HEK293T (cell line): ENCODE measurements around the gene SUN1.

Source experiments
- CTCF ChIA-PET: fragments of 350-600 bp; formaldehyde crosslinking; extraction: SDS; loops from one replicate; lab custom pipeline; 2021; ENCODE audit warnings: antibody characterized with exemption, inconsistent platforms; lab: Yijun Ruan, JAX
- POLR2A ChIA-PET: fragments of 350-600 bp; formaldehyde crosslinking; extraction: SDS; loops from one replicate; lab custom pipeline; 2020; ENCODE audit warnings: antibody characterized with exemption, inconsistent platforms; lab: Yijun Ruan, JAX
- DNase-seq: peaks from one replicate; pipeline ENCODE4 v3.0.0; 2012; ENCODE audit warnings: mixed read lengths; ENCODE audit errors: extremely low spot score
- ARNT ChIP-seq: fragments of 450-650 bp; IDR thresholded peaks from 2 replicates; pipeline ENCODE4 v1.6.1; 2017; ENCODE audit warnings: mild to moderate bottlenecking
- BHLHE40 ChIP-seq: fragments of 450-650 bp; IDR thresholded peaks from 2 replicates; pipeline ENCODE4 v1.6.1; 2016; ENCODE audit warnings: mild to moderate bottlenecking, moderate library complexity, borderline replicate concordance
- CTBP1 ChIP-seq: fragments of 450-650 bp; IDR thresholded peaks from 2 replicates; pipeline ENCODE4 v1.6.1; 2016; ENCODE audit warnings: borderline replicate concordance
- ELF4 ChIP-seq: fragments of 450-650 bp; IDR thresholded peaks from 2 replicates; pipeline ENCODE4 v1.6.1; 2017; ENCODE audit warnings: antibody characterized with exemption
- FOXA1 ChIP-seq: fragments of 450-650 bp; IDR thresholded peaks from 2 replicates; pipeline ENCODE4 v1.6.1; 2016; ENCODE audit warnings: mild to moderate bottlenecking
- FOXK2 ChIP-seq: fragments of 450-650 bp; IDR thresholded peaks from 2 replicates; pipeline ENCODE4 v1.6.1; 2016; ENCODE audit warnings: mild to moderate bottlenecking
- FOXM1 ChIP-seq: fragments of 450-650 bp; IDR thresholded peaks from 2 replicates; pipeline ENCODE4 v1.6.1; 2017; ENCODE audit warnings: mild to moderate bottlenecking, borderline replicate concordance
- HDGF ChIP-seq: fragments of 450-650 bp; IDR thresholded peaks from 2 replicates; pipeline ENCODE4 v1.6.1; 2017; ENCODE audit warnings: antibody characterized with exemption, borderline replicate concordance
- L3MBTL2 ChIP-seq: fragments of 450-650 bp; conservative IDR thresholded peaks from 2 replicates; pipeline ENCODE4 v1.6.1; 2016; ENCODE audit warnings: mild to moderate bottlenecking
- LEF1 ChIP-seq: fragments of 450-650 bp; IDR thresholded peaks from 2 replicates; pipeline ENCODE4 v1.6.1; 2017; ENCODE audit warnings: mild to moderate bottlenecking, borderline replicate concordance
- NFRKB ChIP-seq: fragments of 450-650 bp; IDR thresholded peaks from 2 replicates; pipeline ENCODE4 v1.6.1; 2016; ENCODE audit warnings: mild to moderate bottlenecking, moderate library complexity
- SP1 ChIP-seq: fragments of 450-650 bp; IDR thresholded peaks from 2 replicates; pipeline ENCODE4 v1.6.1; 2017
- SUZ12 ChIP-seq: fragments of 450-650 bp; IDR thresholded peaks from 2 replicates; pipeline ENCODE4 v1.6.1; 2016; ENCODE audit warnings: mild to moderate bottlenecking
- TARDBP ChIP-seq: fragments of 450-650 bp; IDR thresholded peaks from 2 replicates; pipeline ENCODE4 v1.6.1; 2016
- ZNF384 ChIP-seq: fragments of 450-650 bp; IDR thresholded peaks from 2 replicates; pipeline ENCODE4 v1.6.1; 2016
- TF ChIP-seq, protein P1 (sequence below): fragments of 450-650 bp; IDR thresholded peaks from 2 replicates; pipeline ENCODE4 v1.6.1; 2016

The SUN1 gene

DNA sequence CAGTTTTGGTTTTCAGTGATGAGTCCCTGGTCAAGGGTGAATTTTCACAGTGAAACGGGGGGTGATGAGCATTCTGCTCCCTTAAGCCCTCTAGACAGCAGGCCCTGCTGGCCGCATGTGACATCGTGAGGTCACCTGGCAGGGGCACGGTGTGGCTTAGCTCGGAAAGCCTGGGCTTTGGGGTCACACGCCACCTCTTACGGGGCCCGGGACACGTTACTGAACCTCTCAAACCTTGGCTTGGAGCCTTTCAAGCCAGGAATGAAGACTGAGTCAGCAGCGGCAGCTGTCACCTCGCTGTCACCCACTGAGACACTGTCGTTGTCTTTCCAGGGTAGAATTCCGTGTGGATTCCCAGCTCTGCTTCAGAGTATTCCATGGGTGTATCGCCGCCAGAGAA is 48.2 kb downstream of the SUN1 start:
- DNase-seq, result no peak
- CTCF ChIA-PET, result no interaction called here
- TF ChIP-seq ARNT (no peak), BHLHE40 (no peak), CTBP1 (no peak), FOXA1 (no peak), SP1 (no peak)
- TF ChIP-seq, protein P1, sequence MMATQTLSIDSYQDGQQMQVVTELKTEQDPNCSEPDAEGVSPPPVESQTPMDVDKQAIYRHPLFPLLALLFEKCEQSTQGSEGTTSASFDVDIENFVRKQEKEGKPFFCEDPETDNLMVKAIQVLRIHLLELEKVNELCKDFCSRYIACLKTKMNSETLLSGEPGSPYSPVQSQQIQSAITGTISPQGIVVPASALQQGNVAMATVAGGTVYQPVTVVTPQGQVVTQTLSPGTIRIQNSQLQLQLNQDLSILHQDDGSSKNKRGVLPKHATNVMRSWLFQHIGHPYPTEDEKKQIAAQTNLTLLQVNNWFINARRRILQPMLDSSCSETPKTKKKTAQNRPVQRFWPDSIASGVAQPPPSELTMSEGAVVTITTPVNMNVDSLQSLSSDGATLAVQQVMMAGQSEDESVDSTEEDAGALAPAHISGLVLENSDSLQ, result no peak
- POLR2A ChIA-PET, result no interaction called here

DNA sequence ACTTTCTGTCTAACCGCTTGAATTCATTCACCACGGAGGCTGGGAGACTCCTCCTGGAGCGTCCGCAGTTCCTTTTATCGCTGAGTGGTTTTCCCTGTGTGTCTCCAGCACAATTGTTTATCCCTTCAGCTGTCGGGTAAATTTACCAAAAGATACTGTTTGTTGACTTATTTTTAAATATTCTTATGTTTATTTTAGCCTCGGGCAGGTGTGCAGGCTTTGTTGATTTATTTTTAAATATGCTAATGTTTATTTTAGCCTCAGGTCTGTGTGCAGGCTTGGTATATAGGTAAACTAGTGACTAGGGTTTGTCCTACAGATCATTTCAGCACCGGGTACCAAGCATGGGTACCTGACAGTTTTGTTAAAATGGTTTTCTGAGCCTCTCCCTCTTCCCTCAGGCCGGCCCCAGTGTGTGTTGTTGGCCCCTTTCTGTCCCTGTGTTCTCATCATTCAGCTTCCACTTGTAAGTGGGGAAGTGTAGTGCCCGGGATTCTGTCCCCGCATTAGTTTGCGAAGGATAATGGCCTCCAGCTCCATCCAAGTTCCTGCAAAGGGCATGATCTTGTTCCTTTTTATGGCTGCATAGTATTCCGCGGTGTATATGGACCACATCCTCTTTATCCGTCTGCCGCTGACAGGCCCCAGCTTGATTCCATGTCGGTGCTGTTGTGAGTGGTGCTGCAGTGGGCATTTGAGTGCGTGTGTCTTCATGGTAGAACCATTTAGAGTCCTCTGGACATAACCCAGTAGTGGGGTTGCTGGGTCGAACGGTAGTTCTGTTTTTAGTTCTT is 49.4 kb downstream of the SUN1 start:
- TF ChIP-seq ELF4 (no peak), NFRKB (no peak), FOXK2 (no peak), FOXM1 (no peak), SP1 (no peak), BHLHE40 (no peak), ARNT (no peak), LEF1 (no peak), CTBP1 (no peak), TARDBP (no peak), HDGF (no peak), ZNF384 (no peak), FOXA1 (no peak), L3MBTL2 (no peak), SUZ12 (no peak)
- TF ChIP-seq, protein P1, result no peak
- POLR2A ChIA-PET, result no interaction called here
- CTCF ChIA-PET, result interaction anchor here (0.6 kb wide), 1 partner anchor 68 kb away, joined by 3 read pairs; no protein-coding TSS in a partner anchor
- DNase-seq, result no peak

DNA sequence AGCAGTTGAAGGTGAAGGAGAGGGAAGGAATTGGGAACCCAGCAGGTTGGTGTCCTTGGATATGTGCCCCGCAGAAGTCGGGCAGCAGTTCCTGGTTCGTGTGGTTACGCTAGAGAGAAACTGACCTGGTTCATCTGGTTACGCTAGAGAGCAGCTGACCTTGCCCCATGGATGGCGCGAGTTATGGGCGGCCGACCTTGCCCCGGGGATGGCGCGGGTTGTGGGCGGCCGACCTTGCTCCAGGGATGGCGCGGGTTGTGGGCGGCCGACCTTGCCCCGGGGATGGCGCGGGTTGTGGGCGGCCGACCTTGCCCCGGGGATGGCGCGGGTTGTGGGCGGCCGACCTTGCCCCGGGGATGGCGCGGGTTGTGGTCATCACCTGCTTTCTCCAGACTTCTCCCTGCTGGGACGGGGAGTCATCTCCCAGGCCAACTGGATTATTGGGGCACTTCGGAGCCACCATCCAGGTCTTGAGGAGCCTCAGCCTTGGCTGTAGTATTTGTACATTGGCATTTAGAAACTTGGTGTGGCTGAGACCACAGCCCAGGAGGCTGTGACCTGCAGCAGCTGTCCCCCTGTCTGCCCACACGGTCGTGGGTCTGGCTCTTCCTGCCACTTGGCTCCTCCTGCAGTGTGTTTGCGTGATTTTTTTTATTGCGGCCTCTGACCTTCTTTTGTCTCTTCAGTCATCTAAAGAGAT is 50.2 kb downstream of the SUN1 start:
- CTCF ChIA-PET, result interaction anchor here (0.6 kb wide), 1 partner anchor 68 kb away, joined by 3 read pairs; no protein-coding TSS in a partner anchor
- POLR2A ChIA-PET, result no interaction called here
- no peak for DNase-seq
- no peak for TF ChIP-seq HDGF
- no peak for TF ChIP-seq BHLHE40
- no peak for TF ChIP-seq ELF4
- TF ChIP-seq FOXM1, result no peak
- TF ChIP-seq TARDBP, result no peak
- no peak for TF ChIP-seq FOXA1
- TF ChIP-seq NFRKB, result no peak
- no peak for TF ChIP-seq ZNF384
- no peak for TF ChIP-seq LEF1
- no peak for TF ChIP-seq SP1
- no peak for TF ChIP-seq SUZ12
- no peak for TF ChIP-seq ARNT
- no peak for TF ChIP-seq CTBP1
- TF ChIP-seq, protein P1, result no peak

DNA sequence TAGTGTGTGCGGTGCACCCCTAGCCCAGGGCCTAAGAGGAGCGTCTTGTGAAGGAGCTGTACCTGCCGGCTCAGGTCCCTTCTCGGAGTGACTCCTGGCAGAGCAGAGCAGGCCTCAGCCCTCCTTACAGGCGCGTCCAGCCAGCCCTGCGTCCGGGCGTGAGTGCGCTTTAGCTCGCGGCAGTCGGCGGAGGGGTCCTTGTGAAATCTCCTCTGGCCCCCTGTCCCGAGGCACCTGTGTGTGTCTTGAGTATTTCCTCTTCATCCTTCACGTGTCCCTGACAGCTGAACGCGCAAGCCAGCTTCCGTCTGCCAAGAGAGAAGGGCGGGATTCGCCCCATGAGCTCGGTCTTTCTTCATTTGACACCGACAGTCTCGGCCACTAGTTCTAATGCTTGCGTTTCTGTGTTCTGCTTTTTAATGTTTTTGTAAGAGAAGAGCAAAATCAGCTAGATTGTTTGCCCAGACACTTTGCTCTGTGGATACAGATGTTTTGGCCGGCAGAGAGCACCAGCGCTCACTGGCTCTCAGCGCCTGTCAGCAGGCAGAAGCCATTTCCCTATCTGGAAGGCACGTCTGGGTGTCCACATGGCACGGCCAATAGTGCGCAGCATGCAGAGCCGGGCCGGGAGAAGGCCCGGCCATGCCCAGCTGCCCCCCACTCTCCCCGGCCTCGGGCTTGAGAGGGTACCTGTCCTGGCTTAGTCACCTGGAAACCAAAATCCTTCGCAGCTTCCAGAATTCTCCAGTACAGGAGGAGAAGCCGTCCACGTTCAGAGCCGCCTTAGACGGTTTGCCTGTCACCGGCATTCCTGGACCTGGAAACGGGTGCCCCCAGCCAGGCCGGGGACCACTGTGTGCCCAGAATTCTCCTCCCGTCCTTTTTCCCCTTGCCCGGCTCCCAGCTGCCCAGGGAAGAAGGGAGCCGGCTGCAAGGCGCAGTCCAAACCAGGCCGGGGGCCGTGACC is 51.1 kb downstream of the SUN1 start:
- CTCF ChIA-PET, result no interaction called here
- no peak for TF ChIP-seq L3MBTL2
- TF ChIP-seq NFRKB, result no peak
- TF ChIP-seq, protein P1, result no peak
- no peak for TF ChIP-seq ARNT
- TF ChIP-seq SUZ12, result no peak
- POLR2A ChIA-PET, result no interaction called here
- no peak for DNase-seq

DNA sequence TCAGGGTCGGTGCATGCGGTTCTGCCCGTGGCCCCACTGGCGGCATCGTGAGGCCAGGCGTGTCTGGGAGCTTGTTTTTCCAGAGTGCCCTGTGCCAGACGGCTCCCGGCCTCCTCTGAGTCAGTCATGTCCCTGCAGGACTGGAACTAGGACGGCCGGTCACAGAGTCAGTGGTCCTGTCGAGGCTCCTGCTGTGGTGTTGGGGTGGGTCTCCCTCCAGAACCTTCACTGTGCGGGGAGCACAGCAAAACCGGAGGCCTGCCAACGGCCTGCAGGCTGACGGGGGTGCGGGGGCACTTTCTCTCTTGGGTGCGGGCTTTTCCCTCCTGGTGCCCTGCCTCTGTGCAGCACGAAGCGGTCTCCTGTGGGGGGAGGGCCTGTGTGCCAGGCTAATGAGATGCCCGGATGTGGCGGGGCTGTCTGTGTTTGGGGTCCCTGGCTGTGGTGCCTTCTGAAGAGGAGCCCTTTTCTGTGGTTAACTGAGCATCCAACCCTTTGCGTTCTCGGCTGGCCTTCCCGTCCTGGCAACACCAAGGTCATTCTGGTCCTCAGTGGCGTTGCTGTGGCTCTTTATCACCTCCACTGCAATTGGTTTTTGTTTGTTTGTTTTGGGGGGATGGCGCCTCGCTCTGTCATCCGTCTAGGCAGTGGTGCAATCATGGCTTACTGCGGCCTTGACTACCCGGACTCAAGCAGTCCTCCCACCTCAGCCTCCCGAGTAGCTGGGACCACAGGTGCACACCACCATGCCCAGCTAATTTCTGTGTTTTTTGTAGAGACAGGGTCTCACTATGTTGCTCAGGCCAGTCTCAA is 52.1 kb downstream of the SUN1 start:
- ChIA-PET CTCF (no interaction called here), POLR2A (no interaction called here)
- TF ChIP-seq BHLHE40, result no peak
- no peak for TF ChIP-seq ZNF384
- TF ChIP-seq SP1, result no peak
- TF ChIP-seq TARDBP, result no peak
- TF ChIP-seq HDGF, result no peak
- TF ChIP-seq, protein P1, result no peak
- no peak for TF ChIP-seq NFRKB
- TF ChIP-seq FOXA1, result no peak
- TF ChIP-seq FOXM1, result no peak
- no peak for TF ChIP-seq CTBP1
- no peak for DNase-seq
